ENCODE measurements around the gene KRT25.

The KRT25 gene

DNA sequence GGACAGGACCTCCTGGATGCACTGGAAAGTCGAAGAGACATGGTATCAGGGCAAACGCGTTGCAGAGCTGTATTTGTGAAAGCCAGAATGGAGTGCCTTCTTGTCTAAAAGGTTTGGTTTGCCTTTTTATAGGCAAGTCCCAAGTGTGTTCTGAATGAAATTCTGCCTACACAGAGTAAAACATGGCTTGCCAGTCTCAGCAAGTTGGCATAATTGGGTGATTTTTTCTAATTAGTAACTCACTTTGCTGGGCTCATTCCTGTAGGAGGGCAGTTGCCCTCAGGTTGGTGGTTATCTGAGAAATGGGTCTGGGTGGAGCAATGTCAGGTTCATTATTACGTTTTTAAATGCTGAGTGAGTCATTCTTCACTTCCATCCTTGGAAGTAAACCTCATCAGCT is at the start of gene KRT25:
KRT25 (minus strand) TSS at position 101 of the 400 bp plus-strand sequence; CDS start at position 41, 60 bp downstream.
- no peak for DNase-seq

DNA sequence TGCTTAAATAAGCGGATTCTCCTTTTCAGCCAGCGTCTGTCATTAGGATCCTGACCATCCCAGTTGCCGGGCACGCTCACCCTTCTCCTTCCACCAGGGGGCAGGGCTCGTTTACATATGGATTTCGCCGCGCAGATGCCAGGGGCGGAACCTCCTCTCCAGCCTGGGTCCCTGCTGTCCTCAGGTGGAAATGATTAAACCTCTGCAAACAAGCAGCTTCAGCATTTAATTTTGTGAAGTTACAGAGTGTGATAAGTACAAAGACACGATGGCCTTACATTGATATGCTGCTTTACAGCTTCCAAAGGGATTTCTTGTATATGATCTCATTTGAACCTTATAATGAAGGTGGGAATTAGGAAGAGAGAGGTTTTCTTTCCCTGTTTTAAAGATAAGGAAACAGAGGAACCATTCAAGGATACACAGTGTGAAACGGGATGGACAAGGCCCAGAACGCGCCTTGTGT is 48.5 kb upstream of the KRT25 start:
- DNase-seq = peak; percentile 43 to 70

- no peak for DNase-seq
These were observed 46.0 kb upstream of the KRT25 start for GRCh38 chr17:40801157-40801556.

- no peak for DNase-seq
These were observed 45.2 kb upstream of the KRT25 start for GRCh38 chr17:40800381-40800780.

GRCh38 chr17:40799859-40800258 is 44.7 kb upstream of the KRT25 start, which contains the start of gene KRT28:
KRT28 (minus strand) TSS chr17:40799959; CDS start chr17:40799893, 66 bp downstream.
- no peak for DNase-seq

DNA sequence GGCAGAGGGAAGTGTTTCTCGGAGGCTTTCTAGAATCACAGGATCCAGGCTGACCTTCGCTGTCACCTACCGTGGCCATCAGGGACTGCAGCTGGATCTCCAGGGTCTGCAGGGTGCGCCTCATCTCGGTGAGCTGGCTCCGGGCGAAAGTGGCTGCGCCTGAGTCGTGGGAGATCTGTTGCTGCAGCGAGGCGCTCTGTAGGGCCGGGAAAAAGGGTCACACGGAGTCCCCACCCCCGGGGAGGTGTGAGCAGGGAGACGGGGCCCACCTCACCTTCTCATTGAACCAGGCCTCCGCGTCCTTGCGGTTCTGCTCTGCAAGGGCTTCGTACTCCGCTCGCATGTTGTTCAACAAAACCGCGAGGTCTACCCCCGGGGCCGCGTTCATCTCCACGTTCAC is 41.7 kb upstream of the KRT25 start:
- DNase-seq = no peak

DNA sequence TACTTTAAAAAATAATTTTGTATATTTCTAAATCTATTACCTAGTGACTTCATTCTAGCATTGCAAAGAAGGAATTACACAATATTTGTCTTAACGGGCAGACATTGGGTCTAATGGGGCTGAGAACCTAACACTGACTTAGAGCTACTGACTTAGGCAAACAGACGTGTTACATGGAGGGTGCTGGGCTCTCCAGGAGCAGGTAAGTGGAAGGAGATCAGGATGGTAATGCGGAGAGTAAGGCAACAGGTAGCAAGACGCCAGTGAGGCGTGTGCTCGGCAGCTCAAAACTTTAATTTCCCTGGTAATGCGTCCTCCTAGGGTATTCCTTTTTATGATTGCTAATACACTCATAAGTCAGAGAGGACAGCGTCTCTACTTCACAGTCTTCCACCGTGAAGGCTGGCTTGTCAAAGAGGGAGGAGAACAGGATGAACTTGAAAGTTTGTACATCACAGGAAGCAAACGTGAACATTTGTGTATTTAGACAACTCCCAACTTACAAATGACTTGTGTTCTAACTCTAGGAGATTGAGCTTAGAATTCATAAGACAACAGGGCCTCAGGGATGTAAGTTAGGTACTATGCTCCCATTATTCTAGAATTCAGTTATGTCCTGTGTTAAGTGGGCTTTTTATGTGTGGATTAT is 40.0 kb upstream of the KRT25 start:
- no peak for DNase-seq

DNA sequence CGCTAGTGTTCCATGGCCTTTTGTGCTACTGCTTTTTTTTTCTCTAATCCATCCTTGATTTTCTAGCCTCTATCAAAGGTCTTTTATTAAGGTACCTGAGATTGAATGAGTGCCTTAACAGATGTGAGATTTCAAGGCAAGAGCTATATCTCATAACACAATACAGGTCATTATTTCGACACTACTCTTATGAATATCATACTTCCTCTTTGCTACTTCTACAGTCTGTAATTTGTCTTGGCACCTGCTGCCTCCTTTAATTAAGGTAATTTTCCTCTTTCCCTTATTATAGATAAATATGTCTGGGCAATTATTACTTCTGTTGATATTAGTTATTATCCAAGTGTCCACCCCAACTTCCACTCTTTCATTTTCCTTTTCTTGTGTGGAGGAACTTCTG is 39.3 kb upstream of the KRT25 start:
- DNase-seq = no peak

DNA sequence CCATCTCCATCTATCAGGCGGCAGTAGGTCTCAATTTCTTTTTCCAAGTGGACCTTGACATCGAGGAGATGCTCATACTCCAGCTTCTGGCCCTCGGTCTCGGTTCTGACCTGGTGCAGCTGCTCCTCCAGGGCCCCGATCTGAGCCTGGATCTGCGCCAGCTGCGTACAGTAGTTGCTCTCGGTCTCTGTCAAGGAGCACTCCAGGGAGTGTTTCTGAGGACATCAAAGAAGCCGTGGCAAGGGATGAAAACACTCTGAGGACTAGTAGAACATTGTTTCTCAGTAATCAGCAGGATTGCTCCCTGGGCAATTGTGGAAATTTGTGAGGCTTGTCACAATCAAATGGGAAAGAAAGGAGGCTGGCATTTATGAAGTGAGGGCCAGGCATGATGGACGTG is 38.7 kb upstream of the KRT25 start:
- no peak for DNase-seq

GRCh38 chr17:40791787-40792436 is 36.8 kb upstream of the KRT25 start:
- DNase-seq = peak in 1 of 2 experiments; percentile 8

GRCh38 chr17:40791111-40791510 is 36.0 kb upstream of the KRT25 start:
- no peak for DNase-seq

DNA sequence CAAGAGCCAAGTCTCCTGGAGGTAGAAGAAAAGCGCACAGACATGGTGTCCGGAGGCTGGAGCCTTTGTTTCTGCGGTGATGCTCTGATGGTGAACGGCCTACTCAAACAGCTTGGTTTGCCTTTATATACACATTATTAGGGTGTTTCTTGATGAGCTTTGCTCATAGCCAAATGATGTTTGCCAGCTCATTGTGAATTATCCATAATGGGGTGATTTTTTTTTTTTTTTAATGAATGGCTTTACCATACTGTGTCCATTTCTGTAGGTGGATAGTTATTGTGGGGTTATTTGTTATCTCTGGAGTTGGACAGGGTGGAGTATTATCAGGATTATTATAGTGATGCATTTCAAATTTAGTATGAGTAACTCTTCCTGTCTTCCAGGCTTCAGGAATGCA is 27.3 kb upstream of the KRT25 start, which contains the start of gene KRT27:
KRT27 (minus strand) TSS at position 101 of the 400 bp plus-strand sequence; CDS start at position 44, 57 bp downstream.
- no peak for DNase-seq

DNA sequence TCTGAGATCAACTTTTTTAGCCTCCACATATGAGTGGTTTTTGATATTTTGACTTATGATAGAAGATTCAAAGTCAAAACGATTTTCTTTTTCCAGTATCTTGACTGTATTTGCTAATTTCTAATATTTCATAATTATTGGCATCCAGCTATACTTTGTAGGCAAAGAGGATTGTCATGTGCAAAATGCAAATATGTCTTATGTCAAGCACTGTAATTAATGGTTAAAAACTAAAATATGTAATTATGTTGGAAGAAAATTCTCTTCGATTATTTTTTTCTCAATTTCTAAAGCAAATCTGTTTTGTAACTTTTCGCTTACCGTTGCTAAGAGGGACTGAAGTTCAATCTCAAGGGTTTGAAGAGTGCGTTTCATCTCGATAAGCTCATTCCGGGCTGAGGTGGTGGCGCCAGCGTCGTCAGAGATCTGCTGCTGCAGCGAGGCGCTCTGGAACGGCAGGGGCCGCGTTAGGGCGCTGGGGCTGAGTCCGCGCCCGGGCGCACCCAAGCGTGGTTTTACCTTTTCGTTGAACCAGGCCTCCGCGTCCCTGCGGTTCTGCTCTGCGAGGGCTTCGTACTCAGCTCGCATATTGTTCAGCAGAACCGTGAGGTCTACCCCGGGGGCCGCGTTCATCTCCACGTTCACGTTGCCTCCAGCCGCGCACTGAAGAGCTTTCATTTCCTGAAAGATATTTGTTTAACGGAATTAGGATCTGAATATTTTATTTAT is 24.2 kb upstream of the KRT25 start:
- DNase-seq = no peak

DNA sequence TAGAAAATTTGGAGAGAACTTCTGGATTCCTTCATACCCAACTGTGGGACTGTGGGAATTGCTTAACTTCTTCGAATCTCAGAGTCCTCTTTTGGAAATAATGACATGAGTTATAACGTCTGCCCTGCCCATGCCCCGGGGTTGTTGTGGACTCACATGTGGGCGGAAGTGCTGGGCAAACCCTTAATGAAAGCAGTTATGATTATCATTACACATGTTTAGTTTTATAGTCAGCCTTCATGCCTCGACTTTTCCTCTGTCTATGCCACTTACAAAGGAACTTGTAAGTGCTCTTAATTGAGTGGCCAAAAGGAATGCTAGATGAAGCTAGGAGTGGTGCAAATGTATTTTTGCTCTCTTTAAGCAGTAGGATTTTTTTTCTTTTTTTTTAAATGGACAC is 23.3 kb upstream of the KRT25 start:
- no peak for DNase-seq

DNA sequence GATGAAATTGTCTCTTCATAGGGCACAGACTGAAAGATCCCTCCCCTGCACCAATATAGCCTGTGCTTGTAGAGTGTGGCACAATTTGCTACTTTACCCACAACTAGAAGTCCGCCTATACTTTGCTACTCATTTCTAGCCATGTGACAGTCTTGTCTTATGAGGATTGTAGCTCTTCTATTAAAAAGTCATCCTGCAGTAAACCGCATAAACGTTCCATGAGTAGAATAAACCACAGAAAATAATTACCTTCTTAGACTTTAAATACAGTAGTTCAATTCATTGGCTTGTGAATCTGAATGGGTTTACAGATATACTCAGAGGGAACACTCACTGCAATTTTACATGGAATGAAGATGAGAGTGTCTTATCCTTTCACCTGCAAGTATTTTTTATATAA is 22.8 kb upstream of the KRT25 start:
- no peak for DNase-seq

- no peak for DNase-seq
These were observed 22.3 kb upstream of the KRT25 start for GRCh38 chr17:40777459-40777858.

- DNase-seq = no peak
These were observed 20.8 kb upstream of the KRT25 start for GRCh38 chr17:40775945-40776344.

DNA sequence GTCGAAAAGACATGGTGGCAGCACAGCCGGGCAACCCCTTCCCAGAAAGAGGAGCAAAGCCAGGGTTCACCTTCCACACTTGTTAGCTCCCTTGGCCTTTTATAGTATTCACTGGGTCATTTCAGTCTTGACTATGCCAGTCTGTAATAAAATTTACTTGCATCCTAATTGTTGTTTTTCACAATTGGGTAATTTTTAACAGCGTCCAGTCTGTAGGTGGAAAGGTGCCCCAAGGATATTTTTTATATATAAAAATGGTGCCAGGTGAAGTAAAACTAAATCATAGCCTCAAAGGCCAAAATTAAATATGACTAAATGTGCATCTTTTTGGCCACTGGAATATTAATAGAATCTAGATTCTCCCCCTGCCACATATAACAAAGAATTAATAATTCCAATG is 17.0 kb upstream of the KRT25 start, which contains the start of gene KRT26:
KRT26 (minus strand) TSS at position 101 of the 400 bp plus-strand sequence; CDS start at position 13, 88 bp downstream.
- DNase-seq = no peak

- DNase-seq = no peak
These were observed 10.5 kb upstream of the KRT25 start for GRCh38 chr17:40765657-40766056.

DNA sequence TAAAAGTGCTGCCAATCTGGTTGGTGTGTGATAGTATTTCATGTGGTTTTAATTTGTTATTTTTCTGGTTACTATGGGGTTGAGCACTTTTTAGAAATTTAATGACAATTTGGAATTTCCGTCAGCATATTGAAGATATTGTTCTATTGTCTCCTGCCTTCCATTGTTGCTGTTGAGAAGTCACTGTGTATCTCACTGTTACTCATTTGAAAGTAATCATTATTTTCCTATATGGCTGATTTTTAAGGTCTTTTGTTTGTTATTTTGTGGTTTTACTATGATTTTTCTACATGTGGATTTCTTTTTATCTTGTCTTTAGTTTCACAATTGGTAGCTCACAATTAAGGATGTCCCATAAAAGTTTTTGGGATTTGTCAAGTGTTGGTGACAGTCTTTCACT is 8.6 kb upstream of the KRT25 start:
- DNase-seq = no peak

DNA sequence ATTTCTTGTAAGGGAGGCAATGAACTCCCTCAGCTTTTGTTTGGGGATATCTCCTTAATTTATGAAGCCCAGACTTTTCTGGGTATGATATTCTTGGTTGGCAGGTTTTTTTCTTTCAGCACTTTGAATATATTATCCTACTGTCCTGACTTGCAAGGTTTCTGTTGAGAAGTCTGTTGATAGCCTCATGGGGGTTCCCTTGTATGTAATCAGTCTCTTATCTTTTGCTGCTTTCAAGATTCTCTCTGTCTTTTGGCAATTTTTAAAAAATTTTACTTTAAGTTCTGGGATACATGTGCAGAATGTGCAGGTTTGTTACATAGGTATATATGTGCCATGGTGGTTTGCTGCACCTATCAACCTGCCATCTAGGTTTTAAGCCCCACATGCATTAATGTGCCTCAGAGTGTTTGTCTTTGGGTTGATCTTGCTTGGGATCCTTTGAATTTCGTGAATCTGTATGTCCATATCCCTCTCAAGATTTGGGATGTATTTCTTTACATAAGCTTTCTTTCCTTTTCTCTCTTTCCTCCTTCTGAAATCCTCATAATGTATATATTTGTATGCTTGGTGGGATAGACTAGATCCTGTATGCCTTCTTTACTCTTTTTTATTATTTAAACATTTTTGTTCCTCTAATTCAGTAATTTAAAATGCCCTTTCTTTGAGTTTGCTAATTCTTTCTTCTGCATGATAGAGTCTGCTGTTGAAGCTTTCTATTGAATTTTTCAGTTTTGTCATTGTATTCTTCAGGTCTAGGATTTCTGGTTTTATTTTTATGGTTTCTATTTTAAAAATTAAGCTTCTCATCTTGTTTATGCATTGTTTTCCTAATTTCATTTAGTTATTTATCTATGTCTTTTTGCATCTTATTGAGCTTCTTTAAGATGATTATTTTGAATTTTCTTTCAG is 5.2 kb upstream of the KRT25 start:
- no peak for DNase-seq

DNA sequence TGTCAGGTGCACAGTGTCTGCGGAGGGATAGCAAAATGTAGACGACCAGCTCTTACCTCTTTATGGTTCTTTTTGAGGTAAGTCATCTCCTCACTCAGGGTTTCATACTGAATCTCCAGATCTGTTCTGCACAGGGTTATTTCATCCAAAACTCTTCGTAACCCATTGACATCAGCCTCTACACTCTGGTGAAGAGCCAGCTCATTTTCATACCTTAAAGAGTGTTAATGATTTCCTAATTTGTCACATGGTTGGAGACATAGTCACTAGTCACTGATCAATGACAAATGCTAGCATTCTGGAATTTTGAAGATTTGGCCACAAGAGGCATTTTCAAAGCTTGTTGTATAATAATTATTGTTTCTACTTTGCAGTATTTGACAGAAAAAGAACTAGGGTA is 1.3 kb downstream of the KRT25 start:
- no peak for DNase-seq

DNA sequence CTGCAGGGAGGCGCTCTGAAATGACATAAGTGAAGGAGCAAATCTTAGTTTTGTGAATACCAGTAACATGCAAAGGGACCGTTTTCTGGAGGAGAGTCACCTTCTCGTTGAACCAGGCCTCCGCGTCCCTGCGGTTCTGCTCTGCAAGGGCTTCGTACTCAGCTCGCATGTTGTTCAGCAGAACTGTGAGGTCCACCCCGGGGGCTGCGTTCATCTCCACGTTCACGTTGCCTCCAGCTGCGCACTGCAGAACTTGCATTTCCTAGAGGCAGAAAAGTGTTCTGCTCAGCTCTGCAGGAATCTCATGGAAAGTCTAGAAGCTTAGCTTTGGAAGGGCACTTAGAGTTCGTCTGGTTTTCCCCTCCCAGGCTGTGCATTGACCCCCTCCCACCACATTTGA is 4.1 kb downstream of the KRT25 start:
- no peak for DNase-seq
